ENCODE data around the gene ZZZ3.

DNA sequence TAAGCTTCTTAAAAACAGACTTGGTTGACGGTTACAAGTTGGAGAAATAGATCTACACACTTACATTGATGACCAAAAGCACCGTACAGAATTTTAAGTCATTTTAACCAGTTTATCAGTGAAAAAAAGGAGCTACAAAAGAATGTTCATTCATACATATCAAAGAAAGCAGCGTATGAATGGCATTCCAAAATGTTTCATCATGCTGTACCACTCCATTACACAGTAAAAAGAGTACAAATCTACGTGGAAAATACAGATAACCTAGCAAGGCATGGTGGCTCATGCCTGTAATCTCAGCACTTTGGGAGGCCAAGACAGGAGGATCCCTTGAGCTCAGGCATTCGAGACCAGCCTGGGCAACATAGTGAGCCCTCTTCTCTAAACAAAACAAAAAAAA, 40.3 kb downstream of the ZZZ3 start:
- TF ChIP-seq, protein P1, sequence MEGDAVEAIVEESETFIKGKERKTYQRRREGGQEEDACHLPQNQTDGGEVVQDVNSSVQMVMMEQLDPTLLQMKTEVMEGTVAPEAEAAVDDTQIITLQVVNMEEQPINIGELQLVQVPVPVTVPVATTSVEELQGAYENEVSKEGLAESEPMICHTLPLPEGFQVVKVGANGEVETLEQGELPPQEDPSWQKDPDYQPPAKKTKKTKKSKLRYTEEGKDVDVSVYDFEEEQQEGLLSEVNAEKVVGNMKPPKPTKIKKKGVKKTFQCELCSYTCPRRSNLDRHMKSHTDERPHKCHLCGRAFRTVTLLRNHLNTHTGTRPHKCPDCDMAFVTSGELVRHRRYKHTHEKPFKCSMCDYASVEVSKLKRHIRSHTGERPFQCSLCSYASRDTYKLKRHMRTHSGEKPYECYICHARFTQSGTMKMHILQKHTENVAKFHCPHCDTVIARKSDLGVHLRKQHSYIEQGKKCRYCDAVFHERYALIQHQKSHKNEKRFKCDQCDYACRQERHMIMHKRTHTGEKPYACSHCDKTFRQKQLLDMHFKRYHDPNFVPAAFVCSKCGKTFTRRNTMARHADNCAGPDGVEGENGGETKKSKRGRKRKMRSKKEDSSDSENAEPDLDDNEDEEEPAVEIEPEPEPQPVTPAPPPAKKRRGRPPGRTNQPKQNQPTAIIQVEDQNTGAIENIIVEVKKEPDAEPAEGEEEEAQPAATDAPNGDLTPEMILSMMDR (IDR thresholded peaks at IDR 0.05; ENCODE audit: low read depth, low read length): no peak
- no peak for TF ChIP-seq EZH2phosphoT487 (IDR thresholded peaks at IDR 0.05; ENCODE audit: low read depth)
